ENCODE measurements around the gene NELL1.
A peak's percentile ranks its signal among the peaks of the same experiment; 100 is the strongest.

Gene NELL1

GRCh38 chr11:21460082-21460481 lies 790.7 kb downstream of the NELL1 start:
- intact Hi-C loops (cut with DNase I) = no loop called here
- DNase-seq = no peak

- intact Hi-C loops (cut with DNase I) = no loop called here
- DNase-seq = no peak
These were observed 792.3 kb downstream of the NELL1 start for GRCh38 chr11:21461701-21462100.

- intact Hi-C loops (cut with DNase I) = no loop called here
- DNase-seq = no peak
These were observed 795.3 kb downstream of the NELL1 start for GRCh38 chr11:21464601-21465193.

GRCh38 chr11:21465203-21465602 lies 795.8 kb downstream of the NELL1 start:
- intact Hi-C loops (cut with DNase I) = no loop called here
- no peak for DNase-seq

GRCh38 chr11:21465920-21466319 lies 796.5 kb downstream of the NELL1 start:
- DNase-seq = no peak
- intact Hi-C loops (cut with DNase I) = no loop called here

GRCh38 chr11:21470521-21470920 lies 801.1 kb downstream of the NELL1 start:
- intact Hi-C loops (cut with DNase I) = no loop called here
- DNase-seq = no peak

GRCh38 chr11:21472261-21472660 lies 802.9 kb downstream of the NELL1 start:
- intact Hi-C loops (cut with DNase I) = no loop called here
- no peak for DNase-seq

GRCh38 chr11:21474529-21474928 lies 805.1 kb downstream of the NELL1 start:
- DNase-seq = no peak
- intact Hi-C loops (cut with DNase I) = no loop called here

GRCh38 chr11:21475276-21475675 lies 805.9 kb downstream of the NELL1 start:
- DNase-seq = no peak
- intact Hi-C loops (cut with DNase I) = no loop called here

GRCh38 chr11:21476588-21476987 lies 807.2 kb downstream of the NELL1 start:
- intact Hi-C loops (cut with DNase I) = no loop called here
- DNase-seq = no peak

GRCh38 chr11:21480240-21480639 lies 810.9 kb downstream of the NELL1 start:
- intact Hi-C loops (cut with DNase I) = no loop called here
- no peak for DNase-seq

- intact Hi-C loops (cut with DNase I) = no loop called here
- no peak for DNase-seq
These were observed 811.9 kb downstream of the NELL1 start for GRCh38 chr11:21481255-21481654.

GRCh38 chr11:21484039-21484438 lies 814.7 kb downstream of the NELL1 start:
- no peak for DNase-seq
- intact Hi-C loops (cut with DNase I) = no loop called here

- intact Hi-C loops (cut with DNase I) = no loop called here
- peak in 4 of 10 donors; percentile 14 to 79 (median 24) for DNase-seq
These were observed 815.6 kb downstream of the NELL1 start for GRCh38 chr11:21485006-21485405.

GRCh38 chr11:21485426-21485825 lies 816.0 kb downstream of the NELL1 start:
- intact Hi-C loops (cut with DNase I) = no loop called here
- peak in 7 of 10 donors; percentile 34 to 92 (median 67) for DNase-seq

- no peak for DNase-seq
- intact Hi-C loops (cut with DNase I) = no loop called here
These were observed 820.2 kb downstream of the NELL1 start for GRCh38 chr11:21489416-21490115.

GRCh38 chr11:21492931-21493330 lies 823.5 kb downstream of the NELL1 start:
- DNase-seq = no peak
- intact Hi-C loops (cut with DNase I) = no loop called here

GRCh38 chr11:21494946-21495345 lies 825.6 kb downstream of the NELL1 start:
- intact Hi-C loops (cut with DNase I) = no loop called here
- DNase-seq = no peak

- no peak for DNase-seq
- intact Hi-C loops (cut with DNase I) = no loop called here
These were observed 826.5 kb downstream of the NELL1 start for GRCh38 chr11:21495879-21496278.

GRCh38 chr11:21501245-21501644 lies 831.9 kb downstream of the NELL1 start:
- DNase-seq = no peak
- intact Hi-C loops (cut with DNase I) = no loop called here

GRCh38 chr11:21505070-21505469 lies 835.7 kb downstream of the NELL1 start:
- intact Hi-C loops (cut with DNase I) = no loop called here
- DNase-seq = no peak

GRCh38 chr11:21511835-21512440 lies 842.6 kb downstream of the NELL1 start:
- intact Hi-C loops (cut with DNase I) = loop anchor here (5.0 kb wide), 1 partner anchor 865 kb away; no protein-coding TSS in a partner anchor
- DNase-seq = peak in 7 of 10 donors; percentile 21 to 88 (median 54)
